GM18868 (cell line): ENCODE measurements around the gene APBA3.

Experiments used
- ATAC-seq: cut with Tn5 transposase; IDR thresholded peaks from one replicate; pipeline ENCODE4 v1.9.1; 2021; ENCODE audit warnings: mild to moderate bottlenecking, moderate library complexity; ENCODE audit not compliant: unreplicated experiment

APBA3 gene

GRCh38 chr19:3751236-3751635, 10.3 kb downstream of the APBA3 start:
- ATAC-seq = no peak

DNA sequence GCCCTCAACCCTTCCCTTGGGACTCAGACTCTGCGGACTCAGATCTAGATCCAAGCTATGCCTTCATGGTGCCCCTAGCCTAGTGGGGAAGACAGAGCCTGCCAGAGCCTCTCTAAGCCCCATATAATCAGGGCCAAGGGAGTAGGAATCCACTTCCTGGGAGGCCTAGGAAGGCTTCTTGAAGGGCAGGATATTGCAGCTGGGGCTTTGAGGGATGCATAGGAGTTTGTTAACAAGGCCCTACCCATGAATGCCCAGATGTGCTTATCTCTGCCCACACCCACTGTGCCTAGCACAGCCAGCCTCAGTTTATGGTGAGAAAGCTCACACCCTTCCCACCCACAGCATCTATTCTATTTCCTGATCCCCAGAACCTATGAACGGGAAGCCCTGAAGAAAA, 11.3 kb downstream of the APBA3 start:
- ATAC-seq = no peak

DNA sequence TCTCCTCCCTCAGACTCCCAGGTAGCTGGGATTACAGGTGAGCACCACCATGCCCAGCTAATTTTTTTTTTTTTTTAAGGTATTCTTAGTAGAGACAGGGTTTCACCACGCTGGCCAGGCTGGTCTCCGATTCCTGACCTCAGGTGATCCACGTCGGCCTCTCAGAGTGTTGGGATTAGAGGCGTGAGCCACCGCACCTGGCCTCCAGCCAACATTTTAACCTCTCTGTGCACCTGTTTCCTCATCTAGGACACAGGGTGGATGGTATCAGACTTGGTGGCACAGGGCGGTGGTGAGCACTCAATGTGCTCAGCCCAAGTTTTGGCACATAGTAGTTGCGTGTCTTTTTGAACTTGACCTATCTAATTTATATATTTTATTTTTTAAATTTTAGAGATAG, 12.5 kb downstream of the APBA3 start:
- ATAC-seq = no peak

GRCh38 chr19:3746371-3747056, 15.0 kb downstream of the APBA3 start:
- no peak for ATAC-seq

- no peak for ATAC-seq
Measured at GRCh38 chr19:3745363-3746045, 16.0 kb downstream of the APBA3 start.

GRCh38 chr19:3743486-3743885, 18.0 kb downstream of the APBA3 start:
- no peak for ATAC-seq

- ATAC-seq = no peak
Measured at GRCh38 chr19:3740431-3740830, 21.1 kb downstream of the APBA3 start.

DNA sequence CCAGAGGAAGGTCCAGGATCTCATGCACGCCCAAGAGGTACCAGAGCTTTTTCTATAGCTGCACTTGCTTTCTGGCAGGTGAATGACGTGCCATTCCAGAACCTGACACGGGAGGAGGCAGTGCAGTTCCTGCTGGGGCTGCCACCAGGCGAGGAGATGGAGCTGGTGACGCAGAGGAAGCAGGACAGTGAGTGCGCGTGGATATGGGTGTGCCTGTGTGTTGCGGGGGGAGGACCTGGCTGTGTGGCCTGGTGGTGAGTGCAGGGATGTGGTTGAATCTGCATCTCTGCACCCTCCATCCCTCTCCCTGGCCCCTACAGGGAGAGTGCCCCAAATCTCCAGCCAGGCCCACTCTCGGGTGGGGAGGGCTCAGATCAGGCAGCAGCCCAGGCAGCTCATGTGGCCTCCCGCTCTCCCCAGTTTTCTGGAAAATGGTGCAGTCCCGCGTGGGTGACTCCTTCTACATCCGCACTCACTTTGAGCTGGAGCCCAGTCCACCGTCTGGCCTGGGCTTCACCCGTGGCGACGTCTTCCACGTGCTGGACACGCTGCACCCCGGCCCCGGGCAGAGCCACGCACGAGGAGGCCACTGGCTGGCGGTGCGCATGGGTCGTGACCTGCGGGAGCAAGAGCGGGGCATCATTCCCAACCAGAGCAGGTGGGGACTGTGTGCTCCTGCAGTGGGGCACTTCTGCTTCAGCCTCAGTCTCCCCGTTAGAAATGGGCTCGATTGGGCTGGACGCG, 22.8 kb downstream of the APBA3 start:
- ATAC-seq = no peak

DNA sequence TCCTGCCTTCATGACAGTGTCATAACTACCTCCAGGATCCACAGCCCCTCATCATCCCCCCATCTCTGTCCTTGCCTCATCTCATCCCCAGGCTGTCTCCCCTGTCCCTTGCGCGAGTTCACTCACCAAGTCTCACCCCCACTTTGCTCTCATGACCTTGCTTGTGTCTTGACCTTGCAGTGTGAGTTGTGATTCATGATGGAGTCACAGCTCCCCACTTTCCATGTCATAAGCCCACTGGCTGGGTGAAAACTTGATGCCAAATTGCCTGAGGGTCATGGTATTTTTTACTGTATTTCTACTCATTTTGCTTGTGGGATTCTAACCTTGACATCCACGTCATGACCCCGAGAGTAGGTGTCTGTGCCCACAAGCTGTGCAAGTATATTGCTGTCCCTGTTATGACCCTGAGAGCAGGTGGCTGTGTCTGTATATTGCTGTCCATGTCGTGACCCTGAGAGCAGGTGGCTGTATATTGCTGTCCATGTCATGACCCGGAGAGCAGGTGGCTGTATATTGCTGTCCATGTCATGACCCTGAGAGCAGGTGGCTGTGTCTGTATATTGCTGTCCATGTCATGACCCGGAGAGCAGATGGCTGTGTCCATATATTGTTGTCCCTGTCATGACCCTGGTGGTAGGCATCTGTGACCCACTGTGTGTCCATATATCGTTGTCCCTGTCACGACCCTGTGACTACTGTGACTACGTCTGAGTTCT, 23.8 kb downstream of the APBA3 start:
- no peak for ATAC-seq

DNA sequence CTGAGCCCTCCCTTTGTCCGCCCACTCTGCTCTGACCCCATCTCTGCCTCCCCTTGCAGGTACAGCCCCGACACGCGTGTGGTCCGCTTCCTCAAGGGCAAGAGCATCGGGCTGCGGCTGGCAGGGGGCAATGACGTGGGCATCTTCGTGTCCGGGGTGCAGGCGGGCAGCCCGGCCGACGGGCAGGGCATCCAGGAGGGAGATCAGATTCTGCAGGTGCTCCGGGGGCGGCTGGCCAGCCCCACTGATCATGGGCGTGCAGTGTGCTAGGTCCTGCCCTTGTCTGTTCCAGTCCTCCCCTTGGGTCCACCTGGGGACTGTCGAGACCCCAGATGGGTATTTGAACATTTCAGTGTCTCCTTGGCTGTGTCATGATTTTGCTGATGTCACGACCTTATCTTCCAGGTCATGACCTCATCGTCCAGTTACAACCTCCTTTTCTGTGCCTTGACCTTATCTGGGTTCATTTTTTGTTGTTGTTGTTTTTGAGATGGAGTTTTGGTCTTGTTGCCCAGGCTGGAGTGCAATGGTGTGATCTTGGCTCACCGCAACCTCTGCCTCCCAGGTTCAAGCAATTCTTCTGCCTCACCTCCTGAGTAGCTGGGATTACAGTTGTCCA, 25.3 kb downstream of the APBA3 start:
- ATAC-seq = no peak

- ATAC-seq = no peak
Measured at GRCh38 chr19:3734310-3734600, 27.2 kb downstream of the APBA3 start.

GRCh38 chr19:3733549-3734309, 27.8 kb downstream of the APBA3 start:
- ATAC-seq = no peak

DNA sequence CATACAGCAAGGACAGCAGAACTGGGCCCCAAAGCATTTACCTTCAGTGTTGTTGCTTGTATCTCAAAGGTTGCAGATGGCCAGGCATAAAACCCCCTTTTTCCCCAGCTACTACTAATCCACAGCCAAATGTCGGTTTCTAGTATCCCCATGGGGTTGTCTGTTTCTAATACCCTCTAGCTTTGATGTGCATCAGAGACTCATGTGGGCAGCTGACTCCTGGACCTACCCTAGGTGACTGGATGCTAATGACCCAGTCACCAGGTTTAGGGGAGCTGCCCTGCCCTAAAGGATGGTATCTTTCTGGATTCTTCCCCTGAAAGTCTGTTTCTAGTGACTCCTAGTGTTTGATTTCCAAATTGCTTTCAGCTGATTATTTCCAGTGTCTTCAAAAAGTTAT, 29.4 kb downstream of the APBA3 start:
- ATAC-seq = no peak

GRCh38 chr19:3730457-3730958, 31.0 kb downstream of the APBA3 start:
- ATAC-seq = no peak

DNA sequence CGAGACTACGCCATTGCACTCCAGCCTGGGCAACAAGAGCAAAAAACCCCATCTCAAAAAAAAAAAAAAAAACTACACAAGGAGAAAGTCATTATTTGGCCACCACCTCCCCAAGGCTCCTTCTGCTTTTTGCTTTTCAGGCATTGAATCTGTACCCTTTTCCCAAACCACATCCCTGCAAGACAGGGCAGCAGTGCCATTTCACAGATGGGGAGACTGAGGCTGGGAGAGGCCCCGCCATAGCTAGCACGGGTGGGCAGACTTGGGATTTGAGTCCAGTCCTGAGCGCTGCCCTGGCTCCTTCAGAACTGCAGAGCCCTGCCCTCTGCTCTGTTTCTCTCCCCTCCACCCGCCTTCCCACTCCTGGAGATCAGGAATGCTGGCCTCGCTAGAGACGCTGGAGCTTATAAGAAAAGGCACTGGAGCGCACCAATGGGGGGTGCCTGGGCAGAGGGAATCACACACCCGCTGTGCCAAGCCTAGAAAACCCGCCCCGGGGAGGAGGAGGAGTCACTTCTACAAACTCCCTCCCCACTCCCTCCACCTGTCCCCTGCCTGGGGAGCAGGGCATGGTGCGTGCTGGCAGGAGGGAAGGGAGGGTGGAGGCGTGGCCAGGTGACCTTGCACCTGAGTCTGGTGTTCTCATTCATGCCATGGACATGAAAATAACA, 35.7 kb downstream of the APBA3 start:
- ATAC-seq = no peak

- no peak for ATAC-seq
Measured at GRCh38 chr19:3725121-3725520, 36.4 kb downstream of the APBA3 start.

DNA sequence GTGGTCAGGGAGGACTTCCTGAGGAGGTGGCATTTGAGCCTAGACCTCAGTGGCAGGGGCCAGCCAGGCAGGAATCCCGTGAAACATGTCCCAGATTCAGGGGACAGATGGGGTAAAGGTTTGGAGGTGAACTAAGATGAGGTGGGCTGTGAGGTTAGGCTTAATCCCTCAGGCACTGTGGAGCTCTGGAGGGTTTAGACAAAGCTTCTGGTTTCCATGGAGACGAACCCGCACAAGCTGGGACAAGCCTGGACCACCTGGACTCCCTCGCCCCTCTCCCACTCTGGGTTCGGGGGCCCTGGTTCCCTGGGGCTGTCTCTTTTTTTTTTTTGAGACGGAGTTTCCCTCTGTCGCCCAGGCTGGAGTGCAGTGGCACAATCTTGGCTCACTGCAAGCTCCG, 37.6 kb downstream of the APBA3 start:
- no peak for ATAC-seq

GRCh38 chr19:3723110-3723488, 38.4 kb downstream of the APBA3 start:
- ATAC-seq = no peak

GRCh38 chr19:3722443-3723109, 38.9 kb downstream of the APBA3 start:
- ATAC-seq = no peak
